Common myeloid progenitor, CD34-positive (primary cell): Measurements from ENCODE around the gene DCP2.

Experiments used
- CTCF ChIA-PET: fragments of 350-600 bp; sonication (Branson Sonifier 250); formaldehyde crosslinking; loops from one replicate; lab custom pipeline; 2021; ENCODE audit warnings: antibody characterized with exemption; lab: Charles Lee
- POLR2A ChIA-PET: fragments of 350-600 bp; sonication (Branson Sonifier 250); formaldehyde crosslinking; loops from one replicate; lab custom pipeline; 2021; ENCODE audit warnings: antibody characterized with exemption; lab: Charles Lee
- DNase-seq, 3 donors: peaks; one replicate each; pipeline versions ENCODE4 v3.0.0 to v3.0.0-alpha.2; 2013
- H3K27ac ChIP-seq, 2 experiments: 1 replicate in 1 of 2; 2 replicates in 1 of 2; pipeline ENCODE4 v1.7.0; 2013; ENCODE audit warnings: inconsistent platforms in 2 of 2, low read length in 2 of 2, mild to moderate bottlenecking in 2 of 2, low read depth in 1 of 2, moderate library complexity in 1 of 2; ENCODE audit not compliant: severe bottlenecking in 2 of 2, insufficient read depth in 1 of 2, poor library complexity in 1 of 2
- H3K27me3 ChIP-seq, 5 experiments: replicated peaks in 2 of 5; 1 replicate in 3 of 5; 2 replicates in 2 of 5; pipeline versions ENCODE4 v1.6.1 to v1.7.0; 2013; ENCODE audit warnings: low read length in 4 of 5, mild to moderate bottlenecking in 2 of 5, moderate library complexity in 2 of 5, inconsistent platforms in 1 of 5; ENCODE audit not compliant: insufficient read depth in 5 of 5, control insufficient read depth in 4 of 5
- H3K36me3 ChIP-seq, 4 experiments: 1 replicate in 2 of 4; 2 replicates in 2 of 4; pipeline versions ENCODE4 v1.6.1 to v1.7.0; 2013; ENCODE audit warnings: low read length in 3 of 4, control low read depth in 1 of 4, mild to moderate bottlenecking in 1 of 4; ENCODE audit not compliant: control insufficient read depth in 4 of 4, insufficient read depth in 4 of 4
- H3K4me1 ChIP-seq, 4 experiments: 1 replicate in 3 of 4; 2 replicates in 1 of 4; pipeline versions ENCODE4 v1.6.1 to v1.7.1; 2013; ENCODE audit warnings: low read length in 3 of 4, mild to moderate bottlenecking in 3 of 4, control low read depth in 1 of 4, inconsistent platforms in 1 of 4, moderate library complexity in 1 of 4; ENCODE audit not compliant: control insufficient read depth in 4 of 4, insufficient read depth in 4 of 4; ENCODE audit errors: control extremely low read depth in 1 of 4
- H3K4me3 ChIP-seq, 7 experiments: 1 replicate in 4 of 7; 2 replicates in 3 of 7; pipeline versions ENCODE4 v1.5.1 to v1.7.0; 2013; ENCODE audit warnings: mild to moderate bottlenecking in 7 of 7, low read length in 6 of 7, moderate library complexity in 6 of 7, inconsistent platforms in 2 of 7, low read depth in 2 of 7, control low read depth in 1 of 7; ENCODE audit not compliant: insufficient read depth in 4 of 7, control insufficient read depth in 1 of 7; ENCODE audit errors: extremely low read depth in 1 of 7
- H3K9me3 ChIP-seq, 5 experiments: 1 replicate in 4 of 5; 2 replicates in 1 of 5; pipeline versions ENCODE4 v1.6.1 to v1.7.1; 2013; ENCODE audit warnings: low read length in 4 of 5, mild to moderate bottlenecking in 2 of 5, inconsistent platforms in 1 of 5, low read depth in 1 of 5, moderate library complexity in 1 of 5; ENCODE audit not compliant: control insufficient read depth in 4 of 5, insufficient read depth in 2 of 5; ENCODE audit errors: control extremely low read depth in 1 of 5
- WGBS: methylation state at CpG from one replicate; pipeline ENCODE4 v1.1.5; 2013; ENCODE audit not compliant: insufficient coverage; 5-methylcytosine and 5-hydroxymethylcytosine counted together

The DCP2 gene

DNA sequence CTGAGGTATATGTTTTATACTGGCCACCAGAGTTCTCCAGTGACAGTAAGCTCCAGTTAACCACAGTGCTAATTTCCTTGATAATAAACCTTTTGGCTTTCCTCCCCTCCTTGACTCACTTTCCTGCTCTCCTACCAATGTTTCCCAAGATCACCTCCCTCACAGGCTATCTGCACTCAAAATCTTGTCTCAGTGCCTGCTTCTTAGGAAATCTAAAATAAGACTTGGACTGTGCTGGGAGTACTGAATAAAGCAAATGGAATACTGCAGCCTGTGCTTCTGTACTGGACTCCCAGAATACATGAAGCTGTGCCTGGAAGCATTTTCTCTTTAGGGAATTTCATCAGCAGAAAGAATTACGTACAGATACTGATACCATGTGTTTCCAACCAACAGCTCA is 1.7 kb upstream of the DCP2 start:
- 100% methylated on average over 1 of the region's 1 CpG for WGBS
- H3K4me3 ChIP-seq: no peak overlapping the region
- POLR2A ChIA-PET: no interaction called here
- no peaks in the 10 kb centered on the region for H3K36me3 ChIP-seq
- no peak for DNase-seq
- no peaks in the 10 kb centered on the region for H3K9me3 ChIP-seq
- no peaks in the 10 kb centered on the region for H3K27me3 ChIP-seq
- H3K4me1 ChIP-seq: peaks cover 2 to 30% (median 19%) of the 10 kb centered on the region in 4 experiments
- H3K27ac ChIP-seq: no peak overlapping the region
- CTCF ChIA-PET: interaction anchor here (1.0 to 1.4 kb wide), 6 partner anchors 9 to 283 kb away, joined by 3 to 5 read pairs (median 4); no protein-coding TSS in a partner anchor

DNA sequence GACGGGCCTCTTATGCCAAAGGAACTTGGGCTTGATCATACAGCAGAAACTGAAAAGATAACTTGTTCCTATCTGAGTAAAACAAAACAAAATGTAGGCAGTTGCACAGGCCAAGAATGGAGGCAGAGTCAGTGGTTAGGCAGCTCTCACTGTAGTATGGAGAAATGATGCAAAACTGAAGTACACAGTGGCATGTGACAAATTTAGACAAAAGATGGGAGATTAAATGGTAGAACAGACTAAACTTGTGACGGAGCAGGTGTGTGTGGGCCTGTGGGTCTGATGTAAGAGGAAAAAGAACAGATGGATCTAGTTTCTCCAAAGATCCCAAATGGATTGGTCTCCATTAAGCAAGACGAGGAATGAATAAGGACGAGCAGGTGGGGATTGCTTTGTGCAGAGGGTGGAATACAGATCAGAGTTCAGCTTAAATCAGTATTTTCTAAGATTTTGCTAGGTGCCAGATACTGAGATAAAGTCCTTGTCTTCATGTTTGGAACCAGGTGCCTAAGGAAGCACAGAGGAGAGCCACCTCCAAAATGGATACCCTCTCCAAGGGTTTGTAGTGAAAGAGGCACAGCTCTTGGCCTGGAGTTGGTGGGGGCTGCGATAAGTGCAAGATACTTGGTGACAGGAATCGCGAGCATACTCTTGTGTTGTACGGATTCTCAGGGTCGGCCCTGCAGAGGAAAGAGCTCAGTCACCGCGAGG is 722 bp upstream of the DCP2 start:
- H3K36me3 ChIP-seq: peaks cover 0 to under 1% (median 0%) of the 10 kb centered on the region in 4 experiments
- peak overlapping the region; percentile 65 to 98 (median 93) for H3K4me3 ChIP-seq
- DNase-seq: no peak
- no peaks in the 10 kb centered on the region for H3K9me3 ChIP-seq
- no peaks in the 10 kb centered on the region for H3K27me3 ChIP-seq
- 39% methylated on average over 11 of the region's 11 CpGs for WGBS
- POLR2A ChIA-PET: interaction anchor here (0.6 to 0.9 kb wide), 2 partner anchors 12 to 110 kb away, joined by 3 read pairs; no protein-coding TSS in a partner anchor
- H3K27ac ChIP-seq: peak overlapping the region; percentile 37 to 87
- CTCF ChIA-PET: interaction anchor here (0.5 to 1.2 kb wide), 6 partner anchors 11 to 501 kb away, joined by 3 to 4 read pairs (median 4); no protein-coding TSS in a partner anchor
- H3K4me1 ChIP-seq: peaks cover 2 to 30% (median 19%) of the 10 kb centered on the region in 4 experiments

DNA sequence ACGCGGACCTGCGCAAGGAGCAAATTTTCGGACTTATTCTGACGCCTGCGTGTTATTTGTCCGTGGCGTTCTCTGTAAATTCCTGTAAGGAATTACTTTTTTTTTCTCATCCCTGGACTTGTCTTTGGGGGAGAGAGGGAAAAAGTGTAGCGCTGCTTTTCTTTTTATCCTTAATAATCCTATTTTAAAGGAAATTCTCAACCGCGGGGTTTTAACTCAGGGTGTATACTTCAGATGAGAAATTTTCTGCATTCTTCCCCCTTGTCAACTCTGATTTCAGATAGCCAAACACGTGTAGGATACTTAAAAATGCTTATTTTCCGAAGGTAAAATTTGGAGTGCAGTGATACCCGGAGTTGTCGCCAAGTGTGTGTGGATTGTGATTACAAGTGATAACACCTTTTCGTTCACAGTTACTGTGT is 853 bp downstream of the DCP2 start:
- Histone ChIP-seq H3K4me3 (peak overlapping the region; percentile 65 to 98 (median 93)), H3K27ac (peak overlapping the region; percentile 68 to 87), H3K4me1 (peaks cover 2 to 30% (median 19%) of the 10 kb centered on the region in 4 experiments), H3K27me3 (no peaks in the 10 kb centered on the region), H3K36me3 (peaks cover 0 to 10% (median 7%) of the 10 kb centered on the region in 4 experiments), H3K9me3 (no peaks in the 10 kb centered on the region)
- POLR2A ChIA-PET: no interaction called here
- peak in 2 of 3 donors; percentile 21 to 34 for DNase-seq
- CTCF ChIA-PET: no interaction called here
- 2% methylated on average over 9 of the region's 16 CpGs for WGBS

DNA sequence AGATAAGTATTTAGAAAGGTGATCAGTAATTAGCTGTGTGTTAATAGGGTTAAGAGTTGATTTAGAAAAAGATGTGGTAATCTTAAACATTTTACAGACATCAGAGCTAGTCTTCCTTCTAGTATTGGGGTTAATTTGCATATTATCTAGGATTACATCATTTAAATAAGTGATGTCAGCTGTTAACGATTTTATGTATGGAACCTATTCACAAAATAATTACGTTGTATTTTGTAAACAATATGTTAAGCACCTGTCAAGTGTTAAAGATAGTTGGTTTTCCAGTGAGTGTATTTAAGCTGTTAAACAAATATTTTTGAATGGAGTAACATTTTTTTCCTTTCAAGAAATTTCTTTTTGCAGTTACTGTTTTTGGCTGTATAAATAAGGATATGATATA is 2.2 kb downstream of the DCP2 start:
- Histone ChIP-seq H3K27ac (peak overlapping the region in 1 of 2 experiments; percentile 59), H3K4me1 (peaks cover 2 to 30% (median 19%) of the 10 kb centered on the region in 4 experiments), H3K27me3 (no peaks in the 10 kb centered on the region), H3K9me3 (peaks cover 0 to 2% (median 0%) of the 10 kb centered on the region in 5 experiments), H3K36me3 (peaks cover 6 to 18% (median 11%) of the 10 kb centered on the region in 4 experiments), H3K4me3 (peak overlapping the region in 1 of 7 experiments; percentile 84)
- WGBS: 100% methylated on average over 1 of the region's 2 CpGs
- no peak for DNase-seq
- ChIA-PET CTCF (interaction anchor here (0.7 to 3.0 kb wide), 5 partner anchors 10 to 535 kb away, joined by 3 to 20 read pairs (median 3); partner anchors contain the start of gene YTHDC2), POLR2A (no interaction called here)

DNA sequence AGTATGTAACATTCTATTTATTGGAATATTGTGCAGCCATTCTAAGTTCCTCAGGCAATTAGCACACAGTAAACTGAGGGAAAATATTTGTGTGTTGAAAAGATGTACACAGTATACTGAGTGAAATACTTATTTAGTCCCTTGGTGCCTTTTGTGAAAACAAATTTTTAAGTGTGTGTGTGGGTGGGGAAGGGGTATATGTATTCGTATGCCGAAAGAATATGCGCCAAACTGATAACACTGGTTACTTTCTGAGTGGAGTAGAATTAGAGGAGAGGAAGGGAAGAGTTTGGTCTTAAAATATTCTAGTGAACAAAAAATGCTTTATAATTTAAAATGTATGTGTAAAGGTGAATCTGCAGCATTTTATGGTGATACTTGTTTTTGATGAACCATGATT is 3.1 kb downstream of the DCP2 start:
- POLR2A ChIA-PET: no interaction called here
- H3K4me1 ChIP-seq: peaks cover 2 to 30% (median 17%) of the 10 kb centered on the region in 4 experiments

DNA sequence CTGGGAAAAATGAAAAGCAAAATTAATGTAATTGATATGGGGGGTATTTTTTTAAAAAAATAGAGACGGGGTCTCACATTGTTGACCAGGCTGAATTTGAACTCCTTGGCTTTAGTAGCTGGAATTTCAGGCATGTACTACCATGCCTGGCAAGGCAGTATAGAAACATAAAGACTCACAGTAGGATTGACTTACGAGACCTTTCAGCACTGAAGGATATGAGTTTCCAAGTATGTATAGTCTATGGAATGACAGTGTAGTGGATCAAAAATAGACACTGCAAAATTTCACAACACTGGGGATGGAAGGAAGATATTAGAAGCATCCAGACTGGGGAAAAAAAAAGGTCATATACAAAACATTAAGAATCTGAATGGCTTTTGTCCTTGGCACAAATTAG is 6.8 kb downstream of the DCP2 start:
- 100% methylated on average over 2 of the region's 2 CpGs for WGBS
- H3K27me3 ChIP-seq: no peaks in the 10 kb centered on the region
- CTCF ChIA-PET: interaction anchor here (0.6 to 2.2 kb wide), 2 partner anchors 8 to 13 kb away, joined by 3 to 7 read pairs; no protein-coding TSS in a partner anchor

More for the DNA sequence above, 3.1 kb downstream of the DCP2 start:
- peaks cover 0 to 2% (median 0%) of the 10 kb centered on the region in 5 experiments for H3K9me3 ChIP-seq
- no peak for DNase-seq
- no peak overlapping the region for H3K27ac ChIP-seq
- no peaks in the 10 kb centered on the region for H3K27me3 ChIP-seq
- CTCF ChIA-PET: interaction anchor here (0.7 to 3.0 kb wide), 4 partner anchors 16 to 626 kb away, joined by 3 to 20 read pairs (median 3); partner anchors contain the start of gene YTHDC2
- WGBS: no CpG with 5 or more reads among the region's 3 CpGs
- H3K36me3 ChIP-seq: peaks cover 9 to 24% (median 14%) of the 10 kb centered on the region in 4 experiments
- H3K4me3 ChIP-seq: no peak overlapping the region

More for the DNA sequence above, 6.8 kb downstream of the DCP2 start:
- H3K36me3 ChIP-seq: peaks cover 9 to 43% (median 18%) of the 10 kb centered on the region in 4 experiments
- no peak overlapping the region for H3K4me3 ChIP-seq
- POLR2A ChIA-PET: no interaction called here
- no peak overlapping the region for H3K27ac ChIP-seq
- H3K4me1 ChIP-seq: peaks cover 0 to 12% (median 4%) of the 10 kb centered on the region in 4 experiments
- peaks cover 0 to 2% (median 0%) of the 10 kb centered on the region in 5 experiments for H3K9me3 ChIP-seq
- no peak for DNase-seq
